Measurements from ENCODE around the gene FCER1G.
"Not testable (repeated sequence)": the region's sequence is repeated elsewhere in the genome, so short reads cannot be mapped to it uniquely, and the experiment has no call there.

The FCER1G gene

GRCh38 chr1:161209790-161210409 is 5.2 kb upstream of the FCER1G start:
- peak; percentile 52 for DNase-seq

GRCh38 chr1:161214369-161214768 is 726 bp upstream of the FCER1G start:
- no peak for DNase-seq

DNA sequence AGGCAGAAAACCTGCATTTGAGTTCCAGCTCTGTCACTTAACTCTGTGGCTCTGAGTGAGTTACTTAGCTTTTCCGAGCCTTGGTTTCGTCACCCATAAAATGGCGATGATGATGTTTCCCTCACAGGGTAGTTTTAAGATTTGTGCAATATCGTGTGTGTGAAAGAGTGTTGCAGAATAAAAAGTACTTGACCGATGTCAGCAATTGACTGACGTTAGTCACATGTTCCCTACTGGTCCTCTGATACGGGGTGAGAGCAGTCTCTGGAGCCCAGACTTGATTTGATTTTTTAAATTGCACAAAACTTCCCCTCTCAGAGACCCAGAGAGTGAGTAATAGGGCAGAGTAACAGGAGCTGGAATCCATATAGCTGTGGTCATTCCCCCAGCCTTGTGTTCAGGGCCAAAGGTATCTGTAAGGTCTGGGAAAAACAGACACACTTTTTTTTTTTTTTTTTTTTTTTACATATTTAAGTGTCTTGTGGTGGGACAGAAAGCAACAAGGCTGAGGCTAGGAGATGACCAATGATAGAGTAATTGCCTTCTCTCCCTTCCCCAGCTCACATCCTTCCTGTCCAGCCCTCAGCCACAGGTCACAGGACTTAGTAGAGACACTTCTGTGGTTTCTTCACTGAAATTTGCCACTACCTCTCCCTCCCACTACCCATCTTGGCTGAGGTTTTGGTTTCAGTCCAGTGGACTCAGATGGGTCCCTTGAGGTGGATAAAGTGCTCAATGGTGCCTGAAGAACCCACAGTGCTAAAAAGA is 2.0 kb downstream of the FCER1G start:
- DNase-seq = no peak

DNA sequence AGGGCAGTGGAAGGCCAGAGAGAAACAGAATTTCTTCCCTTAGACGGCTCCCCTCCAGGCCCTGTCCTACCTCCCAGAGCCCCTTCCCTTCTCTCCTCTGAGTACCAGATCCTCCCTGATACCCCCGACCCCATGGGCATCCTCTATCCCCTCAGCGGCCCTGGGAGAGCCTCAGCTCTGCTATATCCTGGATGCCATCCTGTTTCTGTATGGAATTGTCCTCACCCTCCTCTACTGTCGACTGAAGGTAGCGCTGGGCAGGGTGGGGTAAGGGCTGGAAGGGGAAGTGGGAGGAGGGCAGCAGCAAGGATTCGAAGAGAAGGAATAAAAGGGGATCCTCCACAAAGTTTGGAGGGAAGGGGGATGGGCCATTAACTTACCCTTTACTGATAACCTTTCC is 2.7 kb downstream of the FCER1G start:
- DNase-seq = no peak

GRCh38 chr1:161218301-161219077 is 3.4 kb downstream of the FCER1G start:
- DNase-seq = no peak

DNA sequence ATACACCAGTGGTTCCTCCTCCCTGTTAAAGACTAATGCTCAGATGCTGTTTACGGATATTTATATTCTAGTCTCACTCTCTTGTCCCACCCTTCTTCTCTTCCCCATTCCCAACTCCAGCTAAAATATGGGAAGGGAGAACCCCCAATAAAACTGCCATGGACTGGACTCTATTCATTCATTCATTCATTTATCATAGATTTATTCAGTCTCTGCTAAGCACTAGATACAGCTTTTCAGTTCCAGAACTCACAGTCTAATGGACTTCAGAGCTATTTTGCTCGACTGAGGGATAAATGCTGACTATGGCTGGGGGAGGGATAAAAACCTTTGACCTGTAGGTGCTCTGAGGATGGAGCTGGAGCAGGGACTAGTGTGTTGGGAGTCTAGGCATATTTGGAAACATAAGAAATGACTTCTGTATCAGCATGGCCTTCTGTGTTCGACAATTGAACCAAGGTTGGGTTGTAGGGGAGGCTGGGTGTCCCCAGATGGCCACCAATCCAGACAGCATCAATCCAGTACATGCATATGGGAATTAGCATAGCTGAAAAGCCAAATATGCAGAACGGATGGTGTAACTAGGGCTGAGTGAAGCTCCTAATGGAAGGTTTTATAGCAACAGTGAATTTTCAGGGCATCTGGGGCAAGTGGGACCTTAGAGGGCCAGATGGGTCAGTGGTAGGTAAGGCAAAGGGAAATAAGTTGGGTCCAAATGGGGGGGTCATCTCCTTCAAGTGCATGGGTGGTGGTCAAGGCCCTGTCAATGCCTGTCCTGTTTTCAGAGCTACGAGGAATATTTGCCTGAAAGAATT is 4.2 kb downstream of the FCER1G start:
- DNase-seq = no peak

- no peak for DNase-seq
Measured at GRCh38 chr1:161220002-161220401, 4.9 kb downstream of the FCER1G start.

DNA sequence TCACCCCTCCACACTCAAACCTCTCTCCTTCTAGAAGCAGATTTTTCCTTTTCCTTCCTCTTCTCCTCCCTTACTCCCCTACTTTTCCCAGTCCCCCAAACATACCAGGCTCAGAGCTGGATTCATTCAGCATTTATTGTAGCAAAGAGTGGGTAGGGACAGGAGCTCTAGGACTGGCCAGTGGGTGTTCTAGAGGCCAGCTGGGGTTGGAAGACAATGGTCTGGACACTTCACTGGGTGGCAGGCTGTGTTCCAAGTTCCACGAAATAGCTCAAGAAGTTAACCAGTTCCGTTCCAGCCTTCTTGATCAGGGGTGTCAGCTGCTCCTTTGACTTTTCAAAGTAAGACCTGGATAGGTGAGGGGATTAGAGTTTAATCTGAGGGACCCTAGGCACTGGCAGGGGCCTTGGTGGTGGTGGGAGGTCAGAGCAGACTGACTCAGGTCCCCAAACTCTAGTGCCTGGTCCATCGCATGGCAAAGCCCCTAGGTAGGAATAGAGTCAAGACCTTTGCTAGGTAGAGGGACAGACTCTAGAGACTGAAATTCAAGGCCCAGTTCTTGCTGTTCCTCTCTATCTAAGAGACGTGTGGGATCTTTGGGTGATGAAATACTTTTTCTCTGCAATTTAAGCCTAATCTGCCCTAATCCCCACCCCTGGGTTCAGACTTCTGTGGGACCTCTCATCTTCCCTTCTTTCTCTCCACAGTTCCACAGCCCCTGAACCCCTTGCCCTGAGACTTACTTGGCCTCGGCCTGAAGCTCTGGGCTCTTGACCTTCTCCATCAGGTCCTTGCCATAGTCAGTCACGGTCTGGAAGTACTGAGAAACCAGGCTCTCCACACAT is 7.3 kb downstream of the FCER1G start:
- DNase-seq = no peak

DNA sequence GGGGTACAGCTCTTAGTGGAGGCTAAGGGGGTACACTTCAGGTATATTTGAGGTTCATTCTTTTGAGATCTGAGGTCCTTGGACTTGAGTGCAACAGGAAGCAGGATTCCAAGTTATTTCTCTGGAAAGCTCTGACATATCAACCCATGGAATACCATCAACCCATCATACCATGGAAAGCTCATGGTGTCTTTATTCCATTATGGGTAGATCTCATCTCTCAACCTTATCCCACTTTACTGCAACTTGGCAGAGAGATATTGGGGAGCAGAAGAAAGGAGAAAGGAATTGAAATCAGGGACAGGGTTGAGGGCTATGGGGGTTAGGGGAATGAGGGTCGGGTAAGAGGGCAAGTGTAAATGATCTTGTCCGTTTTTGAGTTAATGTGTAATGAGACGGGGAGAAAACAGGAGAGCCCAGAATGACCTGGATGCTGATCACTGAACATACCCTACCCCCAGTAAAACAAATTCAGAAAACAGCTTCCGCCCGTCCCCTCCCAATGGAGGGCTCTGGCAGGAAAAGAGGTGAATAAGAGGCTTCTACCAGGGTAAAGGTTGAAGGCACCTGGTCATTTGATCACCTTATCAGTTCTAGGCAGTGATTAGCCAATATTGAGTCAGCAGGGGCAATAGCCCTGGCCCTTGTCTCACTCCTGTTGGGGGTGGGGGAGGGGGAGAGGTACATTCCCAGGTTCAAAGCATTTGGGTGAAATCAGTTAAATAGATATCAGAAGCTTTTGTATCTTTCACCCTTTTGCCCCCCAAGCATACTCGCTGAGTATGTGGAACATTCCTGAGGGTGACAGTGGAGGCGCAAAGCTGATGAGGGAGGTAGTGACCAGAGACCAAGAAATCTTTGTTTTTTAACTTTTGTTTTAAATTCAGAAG is 9.0 kb downstream of the FCER1G start:
- DNase-seq = no peak

DNA sequence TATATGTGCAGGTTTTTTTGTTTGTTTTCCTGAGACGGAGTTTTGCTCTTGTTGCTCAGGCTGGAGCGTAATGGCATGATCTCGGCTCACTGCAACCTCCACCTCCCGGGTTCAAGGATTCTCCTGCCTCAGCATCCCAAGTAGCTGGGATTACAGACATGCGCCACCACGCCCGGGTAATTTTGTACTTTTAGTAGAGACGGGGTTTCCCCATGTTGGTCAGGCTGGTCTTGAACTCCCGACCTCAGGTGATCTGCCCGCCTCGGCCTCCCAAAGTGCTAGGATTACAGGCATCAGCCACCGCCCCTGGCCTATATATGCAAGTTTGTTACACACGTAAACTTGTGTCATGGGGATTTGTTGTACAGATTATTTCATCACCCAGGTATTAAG is 9.6 kb downstream of the FCER1G start:
- DNase-seq = not testable (repeated sequence)

DNA sequence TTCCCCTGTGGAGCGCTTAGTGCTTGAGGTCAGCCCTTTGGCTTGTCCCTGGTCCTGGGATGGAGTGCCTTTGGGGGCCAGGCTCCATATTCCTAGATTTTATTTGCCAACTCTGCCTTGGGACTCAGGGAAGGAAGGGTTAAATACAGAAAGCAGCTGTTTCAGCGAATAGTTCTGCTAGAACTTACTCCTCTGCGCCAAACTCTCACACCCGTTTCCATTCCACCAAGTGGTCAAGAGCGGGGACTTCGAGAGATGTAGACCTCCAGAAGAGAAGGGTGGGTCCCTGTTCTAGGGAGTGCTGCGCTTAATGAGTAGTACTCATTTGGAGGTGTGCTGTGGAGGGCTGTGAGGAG is 10.1 kb downstream of the FCER1G start:
- no peak for DNase-seq

DNA sequence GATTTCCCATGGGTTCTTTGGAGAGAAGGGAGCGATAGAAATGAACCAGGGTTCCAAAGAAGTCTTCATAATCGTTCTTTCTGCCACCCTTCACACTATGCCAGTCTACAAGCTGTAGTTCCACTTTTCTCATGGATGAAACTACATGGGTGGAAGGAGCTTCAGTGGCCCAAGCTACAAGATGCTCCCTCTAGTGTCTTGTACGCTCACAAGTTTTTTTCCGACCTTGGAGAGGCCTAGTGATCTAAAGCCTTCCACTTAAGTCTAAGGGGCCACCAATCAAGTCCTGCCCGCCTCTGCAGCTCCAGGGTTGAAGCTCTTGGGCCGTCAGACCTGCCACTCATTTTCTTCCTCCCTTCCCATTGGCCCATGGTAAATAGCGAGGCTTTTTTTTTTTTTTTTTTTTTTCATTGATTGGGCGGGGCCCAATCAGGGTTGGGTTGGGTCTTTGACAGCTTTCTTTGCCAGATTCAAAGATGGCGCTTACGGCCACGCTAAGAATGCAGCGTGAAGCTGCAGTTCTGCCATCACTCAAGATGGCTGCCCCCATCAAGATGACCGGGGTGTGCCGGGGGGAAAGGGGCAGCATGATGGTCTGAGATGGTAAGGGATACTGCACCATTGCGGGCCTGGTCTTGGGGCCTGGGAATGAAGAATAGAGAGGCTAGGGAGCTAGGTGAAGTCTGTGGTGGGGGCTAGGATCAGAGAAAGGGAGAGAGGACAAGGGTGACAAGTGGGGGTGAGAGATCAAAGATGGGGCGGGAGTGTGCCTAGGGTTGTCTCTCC is 10.6 kb downstream of the FCER1G start, which contains the start of gene TOMM40L:
Gene TOMM40L (plus strand): TSS at position 527 of the 786 bp plus-strand sequence. CDS start 430 bp downstream, outside the sequence.
- DNase-seq = peak; percentile 93

- no peak for DNase-seq
Measured at GRCh38 chr1:161226320-161226711, 11.2 kb downstream of the FCER1G start.

DNA sequence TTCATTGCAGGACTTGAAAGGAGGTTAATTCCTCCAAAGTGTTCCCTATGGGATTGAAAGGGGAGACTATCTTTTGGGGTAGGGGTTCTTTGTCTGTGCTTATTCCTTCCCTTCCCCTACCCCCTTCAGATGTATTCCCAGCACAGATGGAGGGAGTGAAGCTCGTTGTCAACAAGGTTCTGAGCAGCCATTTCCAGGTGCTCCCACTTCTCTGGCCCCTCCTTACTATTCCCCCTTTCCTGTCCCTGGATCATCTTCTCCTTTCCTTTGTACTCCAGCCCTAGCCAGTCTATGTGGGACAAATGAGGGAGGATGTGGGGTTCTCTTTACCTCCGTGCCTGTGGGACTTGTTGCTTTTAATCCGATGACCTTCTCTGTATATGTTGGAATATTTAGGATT is 11.7 kb downstream of the FCER1G start:
- DNase-seq = no peak

DNA sequence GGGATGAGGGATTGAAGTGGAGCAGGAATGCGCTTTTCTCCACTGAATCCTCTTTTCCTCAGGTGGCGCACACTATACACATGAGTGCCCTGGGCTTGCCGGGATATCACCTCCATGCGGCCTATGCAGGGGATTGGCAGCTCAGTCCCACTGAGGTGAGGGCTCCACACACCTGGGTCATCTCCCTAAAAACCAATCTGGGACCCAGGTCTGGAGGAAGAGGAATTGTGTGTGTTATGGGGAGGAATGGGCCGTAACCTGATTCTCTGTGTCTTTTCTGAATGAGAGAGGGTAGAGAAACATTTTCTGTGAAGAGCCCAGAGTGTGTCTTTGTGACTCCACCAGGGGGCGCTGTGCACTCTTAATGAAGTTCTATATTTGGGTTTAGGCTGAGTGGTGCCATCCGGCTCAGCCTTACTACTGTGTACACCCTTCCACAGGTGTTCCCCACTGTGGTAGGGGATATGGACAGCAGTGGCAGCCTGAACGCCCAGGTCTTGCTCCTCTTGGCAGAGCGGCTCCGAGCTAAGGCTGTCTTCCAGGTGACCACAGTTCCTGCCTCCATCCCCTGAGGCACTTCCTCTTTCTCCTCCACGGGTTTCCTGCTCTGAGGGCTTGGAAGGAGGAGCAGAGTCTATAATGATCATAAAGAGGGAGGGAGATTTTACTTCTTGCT is 12.2 kb downstream of the FCER1G start:
- peak; percentile 78 for DNase-seq

DNA sequence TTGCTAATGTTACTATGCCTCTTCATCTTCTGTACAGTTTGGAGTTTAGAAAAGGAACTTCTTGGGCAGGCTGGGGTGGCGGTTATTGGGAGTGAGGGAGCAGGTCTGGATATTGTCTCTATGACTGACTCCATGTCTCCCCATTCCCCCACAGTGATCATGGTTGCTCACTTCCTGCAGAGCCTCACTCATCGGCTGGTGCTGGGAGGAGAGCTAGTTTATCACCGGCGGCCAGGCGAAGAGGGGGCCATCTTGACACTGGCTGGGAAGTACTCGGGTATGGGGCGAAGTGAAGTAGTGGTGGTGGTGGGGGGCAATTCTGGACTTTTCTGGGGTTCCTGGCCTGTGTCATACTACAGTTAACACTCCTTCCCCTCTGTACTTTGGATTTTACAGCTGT is 12.9 kb downstream of the FCER1G start:
- DNase-seq = no peak

DNA sequence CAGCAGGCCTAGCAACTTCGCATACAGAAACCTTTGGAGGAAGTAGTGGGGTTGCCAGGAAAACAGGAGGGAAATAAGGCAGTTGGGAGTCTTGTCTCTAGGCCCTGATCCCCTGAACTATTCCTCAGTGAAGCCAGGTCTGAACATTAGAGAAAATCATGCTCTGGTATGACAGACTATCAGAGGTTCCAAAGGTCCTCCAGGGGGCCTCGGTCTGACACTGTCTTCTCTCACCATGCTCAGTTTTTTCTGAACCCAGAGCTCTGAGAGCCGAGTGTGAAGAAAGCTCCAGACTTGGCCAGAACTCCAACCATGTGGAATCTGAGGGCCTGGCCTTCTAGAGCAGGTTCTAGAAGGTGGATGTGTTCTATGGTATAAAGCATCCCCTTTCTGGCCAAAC is 14.8 kb downstream of the FCER1G start:
- DNase-seq = no peak

DNA sequence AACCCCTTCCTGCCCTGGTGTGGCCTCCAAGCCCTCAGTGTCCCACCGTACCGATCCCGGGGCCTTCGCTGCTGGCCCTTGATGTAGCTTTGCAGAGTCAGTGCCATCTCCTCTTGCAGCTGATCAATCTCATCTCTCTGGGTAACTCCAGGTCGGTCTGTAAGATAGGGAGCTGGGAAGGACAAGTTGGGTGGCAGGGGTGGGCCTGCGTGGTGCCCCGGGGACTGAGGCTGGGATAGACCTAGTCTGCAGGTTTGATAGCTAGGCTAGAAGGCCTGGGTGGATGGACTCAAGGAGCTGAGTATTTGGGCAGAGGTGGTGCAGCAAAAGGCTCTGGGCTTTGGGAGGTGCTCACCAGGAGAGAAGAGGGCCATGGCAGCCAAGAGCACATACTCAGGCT is 15.7 kb downstream of the FCER1G start:
- DNase-seq = no peak

DNA sequence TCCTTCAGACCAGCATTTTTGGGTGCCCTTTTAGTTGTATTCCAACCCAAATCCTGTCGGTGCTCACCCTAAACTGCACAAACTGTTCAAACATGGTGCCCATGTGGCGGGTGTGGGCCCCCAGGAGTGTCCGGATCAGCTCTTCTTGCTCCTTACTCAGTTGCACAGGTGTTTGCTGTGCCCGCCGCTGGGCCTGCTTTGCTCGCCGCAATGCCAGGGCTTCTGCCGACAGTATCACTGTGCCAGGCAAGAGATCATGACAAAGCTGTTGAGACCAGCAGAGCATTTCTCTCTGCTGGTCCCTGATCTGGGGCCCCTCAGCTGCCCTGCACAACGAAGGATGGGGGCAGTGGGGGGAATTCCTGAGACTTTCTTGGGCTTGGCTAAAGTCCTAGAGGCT is 18.0 kb downstream of the FCER1G start:
- no peak for DNase-seq
